ENCODE results near the gene MSI2.

DNA sequence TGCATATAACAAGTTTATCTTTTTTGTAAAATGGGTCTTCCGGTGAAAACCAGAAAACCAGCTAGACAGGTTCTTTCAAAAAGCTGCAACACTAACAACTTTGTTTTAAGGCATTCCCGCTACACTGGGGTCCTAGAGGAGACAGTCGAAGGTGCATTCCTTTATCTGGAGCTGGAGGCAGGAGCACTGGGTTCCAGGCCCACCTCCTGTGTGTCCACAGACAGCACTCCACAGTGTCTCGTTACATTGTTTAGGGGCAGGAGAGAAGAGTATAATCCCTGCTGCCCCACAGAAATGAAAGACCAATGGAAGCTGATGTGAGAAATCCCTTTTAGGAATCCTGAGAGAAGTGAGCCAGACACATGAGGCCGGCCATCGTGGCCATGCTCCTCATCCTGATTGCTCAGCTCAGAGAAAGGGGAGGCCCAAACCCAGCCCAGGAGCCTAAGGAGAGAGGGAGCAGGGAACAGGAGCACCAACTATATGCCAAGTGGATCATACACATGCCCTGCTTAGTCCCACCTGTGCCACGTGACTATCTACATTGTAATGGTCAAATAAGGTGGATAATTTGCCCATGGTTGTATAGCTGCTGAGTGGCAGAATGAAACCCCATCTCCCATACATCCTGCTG is 429.3 kb downstream of the MSI2 start:
- TF ChIP-seq EZH2phosphoT487 (IDR thresholded peaks at IDR 0.05; ENCODE audit: borderline replicate concordance, low read length) (no peak), CTCF (IDR thresholded peaks at IDR 0.05; ENCODE audit: low read depth, low read length, poor library complexity, severe bottlenecking) (no peak)

Data from DOHH2 (cell line).